Medulla oblongata (tissue), 1 donor: ENCODE measurements around the gene PCTP.

Source experiments
- DNase-seq: peaks from one replicate; pipeline ENCODE4 v3.0.0-alpha.2; 2015; ENCODE audit errors: extremely low spot score

Gene PCTP

DNA sequence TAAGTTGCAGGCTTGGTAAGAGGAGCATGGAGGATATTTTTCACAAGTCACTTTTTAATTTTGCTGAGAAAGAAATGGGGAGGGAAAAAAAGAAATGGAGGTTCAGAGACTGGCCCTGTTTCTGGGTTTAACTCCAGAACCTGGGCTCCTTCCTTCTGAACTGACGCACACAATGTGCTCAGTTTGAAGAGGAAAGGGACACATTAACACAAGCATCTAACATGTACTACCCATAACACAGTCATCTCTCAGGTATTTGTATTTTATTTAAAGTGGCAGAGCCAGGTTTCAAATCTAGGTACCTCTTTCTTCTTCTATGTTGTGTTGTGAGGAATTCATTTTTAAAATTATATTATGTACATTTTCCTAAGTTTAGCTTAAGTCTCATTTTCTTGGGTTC is 22.9 kb upstream of the PCTP start:
- DNase-seq: no peak

DNA sequence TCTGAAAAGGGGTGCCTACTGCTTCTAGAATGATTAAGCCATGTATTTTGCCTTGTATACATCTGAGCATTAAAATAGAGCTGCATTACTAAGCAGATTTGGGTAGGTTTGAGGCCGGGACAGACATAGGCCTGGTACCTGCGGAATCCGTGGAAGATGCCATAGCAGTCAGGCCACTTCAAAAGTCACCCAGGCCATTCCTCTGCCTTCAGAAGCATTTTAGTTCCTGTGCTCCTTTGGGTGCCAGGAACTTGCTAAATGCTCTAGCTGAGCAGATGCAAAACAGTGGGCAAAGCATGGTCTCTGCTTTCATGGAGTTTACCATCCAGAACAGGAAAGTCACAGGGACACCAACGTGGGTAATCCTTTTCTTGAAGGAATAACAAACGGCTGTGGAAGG is 22.5 kb upstream of the PCTP start:
- no peak for DNase-seq

DNA sequence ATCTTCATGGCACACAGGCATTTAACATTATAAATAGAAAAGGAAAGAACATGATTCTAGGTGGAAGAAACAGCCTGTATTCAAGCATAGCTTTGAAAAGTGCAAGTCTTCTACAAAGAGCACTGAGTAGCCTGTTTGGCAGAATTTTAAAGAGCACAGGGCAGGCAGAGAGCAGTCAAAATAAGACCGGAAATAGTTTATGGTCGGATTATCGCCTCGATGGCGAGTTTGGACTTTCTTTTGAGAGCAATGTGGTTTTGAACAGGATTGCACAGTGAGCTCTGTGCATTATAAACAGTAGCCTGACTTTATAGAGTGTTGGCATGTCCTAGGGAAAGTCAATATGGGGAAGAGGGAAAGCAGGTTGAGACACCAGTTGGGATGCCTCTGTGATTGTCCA is 22.0 kb upstream of the PCTP start:
- no peak for DNase-seq

DNA sequence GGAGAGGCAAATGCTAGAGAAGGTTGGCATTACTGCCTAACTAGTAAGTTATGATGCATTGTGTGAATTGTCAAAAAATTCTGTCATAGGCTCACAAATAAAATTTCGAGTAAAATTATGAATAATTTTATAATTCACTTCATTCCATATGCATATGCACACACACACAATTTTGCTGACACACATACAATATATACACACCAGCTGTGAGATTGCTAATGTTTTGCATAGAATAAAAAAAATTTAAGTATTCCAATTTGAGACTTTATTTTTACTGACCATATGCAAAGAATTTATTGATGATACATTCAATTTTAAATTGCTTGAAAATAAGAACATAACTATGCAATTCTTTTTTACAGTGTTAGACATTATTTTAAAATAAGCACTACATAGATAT is 21.4 kb upstream of the PCTP start:
- DNase-seq: no peak

DNA sequence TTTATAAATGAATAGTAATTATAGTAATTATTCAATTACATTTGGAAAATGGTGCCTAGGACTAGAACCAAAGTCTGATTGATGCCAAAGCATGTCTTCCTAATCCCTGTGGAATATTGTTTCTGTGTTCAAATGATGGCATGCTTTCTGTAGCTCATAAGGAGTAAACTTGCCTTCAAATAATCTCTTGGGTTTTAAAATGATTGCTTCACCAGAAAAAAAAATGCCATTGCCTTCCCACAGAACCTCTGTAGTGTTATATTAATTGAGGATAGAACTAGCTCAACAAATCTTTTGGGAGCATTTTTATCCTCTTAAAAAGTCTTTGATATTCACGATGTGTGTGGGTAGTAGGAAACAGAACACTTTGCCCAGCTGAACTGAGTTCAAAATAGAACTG is 20.5 kb upstream of the PCTP start:
- no peak for DNase-seq

GRCh38 chr17:55730808-55731207 is 20.0 kb upstream of the PCTP start:
- DNase-seq: no peak

DNA sequence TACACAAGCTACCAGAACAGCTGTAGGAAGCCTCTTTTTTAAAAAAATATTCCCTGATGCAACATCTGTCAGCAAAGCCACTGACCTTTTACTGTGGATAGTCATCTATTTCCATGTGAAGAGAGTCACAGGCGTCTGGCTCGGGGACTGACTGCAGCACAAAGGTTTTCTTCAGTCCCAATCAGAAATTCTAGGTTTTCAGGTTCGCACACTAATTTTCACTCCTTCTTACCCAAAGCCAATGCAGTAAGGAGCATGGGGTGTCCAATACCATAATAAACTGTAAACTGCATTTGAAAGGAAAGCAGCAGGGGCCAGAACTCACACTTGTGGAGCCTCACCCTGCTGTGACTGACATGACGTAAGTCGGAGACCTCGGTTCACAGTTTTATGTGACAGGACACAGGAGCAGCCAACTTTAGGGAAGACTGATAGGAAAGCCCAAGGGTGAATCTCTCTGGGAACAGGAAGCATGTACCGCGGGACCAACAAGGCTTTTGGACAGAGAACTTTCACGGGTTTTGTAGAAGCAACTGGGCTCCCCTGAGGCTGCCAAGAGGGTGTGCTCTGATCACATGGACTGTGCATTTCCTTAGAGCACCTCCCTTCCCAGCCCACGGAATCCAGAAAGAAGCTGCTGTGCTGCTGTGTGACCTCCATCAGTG is 19.1 kb upstream of the PCTP start:
- DNase-seq: peak; percentile 55

DNA sequence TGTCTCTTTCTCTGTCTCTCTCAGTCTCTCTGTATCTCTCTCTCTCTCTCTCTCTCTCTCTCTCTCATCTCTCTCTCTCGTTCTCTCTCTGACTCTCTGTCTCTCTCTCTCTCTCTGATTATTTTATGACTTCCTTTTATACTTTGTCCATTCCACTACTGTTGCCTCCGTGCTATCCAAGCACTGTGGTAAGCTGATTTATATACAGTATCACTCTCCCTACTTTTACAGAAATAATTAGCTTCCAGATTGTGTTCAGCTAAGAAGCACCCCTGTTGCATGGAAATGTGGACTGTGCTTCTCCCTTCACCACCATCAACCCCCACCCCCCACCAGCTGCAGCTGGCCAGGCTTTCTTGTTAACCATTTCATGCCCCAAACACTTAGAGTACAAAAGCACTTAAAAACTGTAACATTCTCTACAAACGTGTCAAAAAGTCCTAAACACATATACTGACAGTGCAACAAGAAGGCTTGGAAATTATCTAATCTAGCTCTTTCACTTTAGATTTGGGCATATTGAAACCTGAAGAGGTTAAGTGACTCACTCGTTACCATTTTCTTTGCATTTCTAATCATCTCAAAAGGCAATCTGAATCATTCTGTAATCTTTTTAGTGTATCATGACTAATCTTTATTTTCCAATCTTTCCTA is 16.6 kb upstream of the PCTP start:
- no peak for DNase-seq

DNA sequence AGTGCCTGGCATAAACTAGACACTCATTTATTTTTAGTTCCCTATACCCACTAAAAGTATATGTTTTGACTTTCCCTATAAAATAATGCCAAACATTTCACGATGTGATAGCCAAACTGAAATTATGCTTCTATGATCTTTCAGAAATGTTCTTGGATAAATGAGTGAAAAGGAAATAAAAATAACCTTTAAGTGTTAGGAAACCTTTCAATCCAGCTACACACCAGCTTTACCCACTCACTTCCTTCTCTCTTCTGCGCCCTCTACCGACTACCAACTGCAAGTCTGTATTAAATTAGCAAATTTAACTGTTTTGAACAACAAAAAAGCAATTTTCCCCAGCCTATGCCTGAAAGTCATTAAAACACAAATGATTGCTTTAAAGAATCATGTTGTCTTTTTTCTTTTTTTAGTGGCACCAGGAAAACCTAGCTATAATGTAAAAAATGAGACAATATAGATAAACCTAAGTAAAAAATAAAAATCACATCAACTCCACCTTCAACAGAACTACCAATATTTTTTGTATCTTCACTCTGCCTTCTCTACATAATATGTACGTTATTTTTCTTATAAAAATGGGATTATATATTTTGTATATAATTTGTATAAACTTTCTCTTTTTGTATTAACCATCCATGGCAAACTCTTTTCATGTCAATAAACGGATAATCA is 15.0 kb upstream of the PCTP start:
- DNase-seq: no peak

GRCh38 chr17:55737976-55738501 is 12.8 kb upstream of the PCTP start:
- DNase-seq: no peak

DNA sequence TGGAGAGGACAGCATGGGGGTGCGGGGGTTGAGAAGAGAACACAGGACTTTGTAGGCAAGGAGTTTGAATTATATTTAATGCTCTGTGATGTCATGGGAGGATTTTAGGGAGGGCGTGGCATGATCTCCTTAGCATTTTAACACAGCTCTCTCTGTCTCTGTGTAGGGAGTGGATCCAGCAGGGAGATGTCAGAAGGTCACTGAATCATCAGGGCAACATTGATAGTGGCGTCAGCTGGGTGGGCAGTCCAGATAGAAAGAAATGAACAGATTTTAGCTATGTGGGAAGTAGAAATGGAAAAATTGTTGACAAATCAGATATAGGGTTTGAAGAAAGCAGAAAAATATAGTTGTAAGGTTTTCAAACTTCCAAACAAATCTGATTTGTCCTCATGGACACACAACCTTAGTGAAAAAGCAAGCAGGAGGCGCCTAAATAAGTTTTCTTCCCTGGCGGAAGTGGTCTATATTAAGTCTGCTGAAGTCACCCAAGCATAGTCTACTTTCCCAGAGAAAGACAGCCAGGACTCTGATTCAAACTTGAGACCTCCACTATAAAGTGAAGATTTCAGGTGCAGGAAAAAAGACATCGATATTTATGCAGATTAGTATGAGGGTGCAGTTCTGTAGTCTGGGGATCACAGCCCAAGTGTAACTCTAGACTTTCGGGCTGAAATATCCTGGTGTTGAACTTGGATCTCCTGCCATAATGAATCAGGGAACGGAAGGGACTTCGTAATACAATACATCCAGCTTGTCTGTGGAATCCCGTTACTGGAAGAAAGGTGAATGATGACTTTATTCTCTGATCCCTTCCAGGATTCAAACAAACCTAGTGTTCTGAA is 10.1 kb upstream of the PCTP start:
- DNase-seq: no peak

- DNase-seq: no peak
These were observed 9.5 kb upstream of the PCTP start for GRCh38 chr17:55741356-55741700.

DNA sequence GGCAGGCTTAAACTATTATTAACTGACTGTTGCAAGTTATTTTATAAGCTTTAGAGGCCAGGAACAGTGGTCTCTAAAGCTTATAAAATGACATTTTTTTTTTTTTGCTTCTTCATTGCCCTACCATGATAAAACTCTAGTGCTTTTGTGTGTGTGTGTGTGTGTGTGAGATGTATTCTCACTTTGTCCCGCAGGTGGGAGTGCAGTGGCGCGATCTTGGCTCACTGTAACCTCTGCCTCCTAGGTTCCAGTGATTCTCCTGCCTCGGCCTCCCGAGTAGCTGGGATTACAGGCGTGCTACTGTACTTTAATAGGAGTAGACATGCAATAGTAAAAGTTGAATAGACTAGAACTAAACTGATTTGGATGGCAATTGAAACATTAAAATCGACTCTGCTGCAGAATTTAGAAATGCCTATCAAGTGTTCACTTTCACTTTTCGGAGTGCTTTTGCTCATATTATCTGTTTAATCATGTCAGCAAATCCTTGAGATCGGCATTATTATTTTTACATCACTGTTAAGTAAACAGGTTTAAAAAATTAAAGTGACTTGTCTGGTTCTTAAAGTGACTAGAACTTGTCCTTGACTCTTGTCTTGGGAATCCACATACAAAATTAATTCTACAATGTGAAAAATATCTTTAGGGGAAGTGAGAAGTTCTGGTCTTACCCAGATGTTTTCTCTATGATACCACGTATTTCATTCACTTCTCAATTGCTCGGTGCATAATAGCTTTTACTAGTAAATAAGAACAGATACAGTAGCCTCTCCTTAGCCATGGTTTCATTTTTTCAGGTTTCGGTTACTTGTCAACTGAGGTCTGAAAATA is 8.4 kb upstream of the PCTP start:
- DNase-seq: no peak

GRCh38 chr17:55743103-55743679 is 7.7 kb upstream of the PCTP start:
- no peak for DNase-seq

GRCh38 chr17:55745258-55745657 is 5.6 kb upstream of the PCTP start:
- no peak for DNase-seq

- no peak for DNase-seq
These were observed 4.4 kb upstream of the PCTP start for GRCh38 chr17:55746466-55746865.

GRCh38 chr17:55747209-55747608 is 3.6 kb upstream of the PCTP start:
- no peak for DNase-seq

GRCh38 chr17:55748841-55749240 is 2.0 kb upstream of the PCTP start:
- DNase-seq: no peak

- no peak for DNase-seq
These were observed 866 bp upstream of the PCTP start for GRCh38 chr17:55749985-55750384.

DNA sequence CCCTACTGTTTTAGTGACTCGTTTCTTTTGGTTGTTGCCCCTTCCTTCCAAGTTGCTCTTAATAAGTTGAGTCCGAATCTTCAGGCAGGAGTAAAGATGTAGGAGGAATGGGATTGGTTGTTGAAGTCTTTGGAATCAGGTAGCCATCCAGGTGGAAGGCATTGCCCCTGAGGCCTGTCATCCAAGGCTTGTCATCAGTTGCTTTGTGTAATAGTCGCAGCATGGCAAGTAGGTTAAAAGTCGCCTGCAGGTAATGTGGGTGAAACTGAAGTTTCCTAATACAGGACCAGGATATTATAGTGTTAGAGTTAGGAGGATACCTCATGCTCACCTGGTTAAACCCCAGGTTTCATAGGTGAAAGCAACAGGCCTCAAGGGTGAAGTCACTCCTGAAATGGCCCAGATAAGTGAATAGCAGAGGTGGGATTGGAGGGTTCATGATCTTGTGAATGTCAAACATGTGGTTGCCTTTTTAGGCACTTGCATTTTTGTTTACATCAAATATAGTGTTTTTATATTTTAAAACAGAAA is 934 bp downstream of the PCTP start:
- no peak for DNase-seq

DNA sequence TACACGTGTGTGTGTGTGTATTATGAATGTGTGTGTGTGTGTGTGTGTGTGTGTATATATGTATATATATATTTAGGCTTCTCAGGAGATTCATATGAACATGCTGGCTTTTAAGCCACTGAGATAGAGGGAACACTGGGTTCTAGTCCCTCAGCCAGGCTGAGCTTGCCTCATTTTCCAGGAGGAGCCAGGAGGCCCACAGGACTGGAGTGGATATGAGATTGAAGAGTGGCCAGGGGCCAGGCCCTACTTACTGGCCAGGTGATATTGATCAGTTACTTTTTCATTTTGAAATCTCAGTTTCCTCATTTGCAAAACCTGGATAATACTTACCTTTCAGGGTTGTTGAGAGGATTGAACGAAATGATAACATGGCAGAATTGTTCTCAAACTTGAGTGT is 5.8 kb downstream of the PCTP start:
- no peak for DNase-seq
